Stimulated activated CD8-positive, alpha-beta memory T cell treated with anti-CD3 and anti-CD28 coated beads, Interleukin-7, amount 100 ng/mL, for 1 hour (primary cell): ENCODE data around the gene PRSS50.
"Not testable (repeated sequence)": the region's sequence is repeated elsewhere in the genome, so short reads cannot be mapped to it uniquely, and the experiment has no call there.

Experiments used
- DNase-seq, 2 donors: peaks; one replicate each; pipeline ENCODE4 v3.0.0-alpha.2; 2020; ENCODE audit warnings: low read depth in 2 of 2

Gene PRSS50

DNA sequence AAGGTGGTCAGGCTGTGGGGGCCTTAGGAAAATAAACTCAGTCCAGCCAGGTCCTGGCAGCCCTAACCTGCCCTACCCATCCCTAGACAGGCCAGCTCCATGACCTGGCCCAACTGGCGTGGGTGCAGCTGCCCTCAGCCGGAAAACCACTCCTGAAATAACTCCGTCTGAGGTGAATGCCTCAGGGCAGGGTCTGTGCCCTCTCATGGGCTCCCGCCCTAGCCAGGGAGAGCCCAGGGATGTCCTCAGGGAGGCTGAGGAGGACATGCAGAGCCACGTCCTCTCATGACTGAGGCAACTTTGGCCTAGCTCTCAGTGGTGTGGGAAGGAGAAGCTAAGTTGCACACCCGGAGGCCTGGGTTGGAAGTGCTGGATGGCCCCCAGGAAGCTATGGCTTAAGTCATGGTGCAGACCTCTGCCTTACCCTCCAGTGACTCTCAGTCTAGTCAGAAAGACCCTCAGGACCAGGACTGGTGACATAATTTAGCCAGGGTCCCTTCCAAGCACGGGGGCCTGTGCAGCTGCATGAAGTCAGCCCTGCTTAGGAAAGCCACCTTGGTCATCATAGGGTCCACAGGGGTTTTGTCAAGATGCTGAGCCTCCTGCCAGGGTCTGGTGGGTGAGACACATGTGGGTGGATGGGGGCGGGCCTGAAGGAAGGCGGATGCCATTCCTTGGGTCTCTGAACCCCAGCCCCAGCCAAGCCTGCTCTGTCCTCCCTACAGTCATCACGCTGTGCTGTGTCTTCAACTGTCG, 9.1 kb downstream of the PRSS50 start:
- DNase-seq = no peak

DNA sequence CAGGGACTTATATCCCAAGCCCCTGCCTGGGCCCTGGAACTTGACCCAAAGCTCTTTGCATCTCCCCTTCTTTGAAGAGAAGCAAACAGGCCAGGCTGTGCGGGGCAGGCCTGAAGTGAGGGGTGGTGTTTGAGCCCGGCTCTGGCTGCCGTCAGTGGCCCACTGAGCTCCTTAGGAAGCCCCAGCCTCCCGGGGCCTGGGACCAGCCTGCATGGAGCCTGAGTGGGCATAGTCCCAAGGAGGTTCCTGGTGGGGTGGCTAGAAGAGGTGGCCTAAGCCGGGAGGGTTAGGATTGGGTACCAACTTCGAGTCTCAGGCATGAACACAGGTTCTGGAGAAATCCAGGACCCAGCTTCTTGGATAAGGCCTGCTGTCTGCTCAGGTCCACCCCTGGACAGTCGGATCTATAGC, 10.1 kb downstream of the PRSS50 start:
- DNase-seq = no peak

DNA sequence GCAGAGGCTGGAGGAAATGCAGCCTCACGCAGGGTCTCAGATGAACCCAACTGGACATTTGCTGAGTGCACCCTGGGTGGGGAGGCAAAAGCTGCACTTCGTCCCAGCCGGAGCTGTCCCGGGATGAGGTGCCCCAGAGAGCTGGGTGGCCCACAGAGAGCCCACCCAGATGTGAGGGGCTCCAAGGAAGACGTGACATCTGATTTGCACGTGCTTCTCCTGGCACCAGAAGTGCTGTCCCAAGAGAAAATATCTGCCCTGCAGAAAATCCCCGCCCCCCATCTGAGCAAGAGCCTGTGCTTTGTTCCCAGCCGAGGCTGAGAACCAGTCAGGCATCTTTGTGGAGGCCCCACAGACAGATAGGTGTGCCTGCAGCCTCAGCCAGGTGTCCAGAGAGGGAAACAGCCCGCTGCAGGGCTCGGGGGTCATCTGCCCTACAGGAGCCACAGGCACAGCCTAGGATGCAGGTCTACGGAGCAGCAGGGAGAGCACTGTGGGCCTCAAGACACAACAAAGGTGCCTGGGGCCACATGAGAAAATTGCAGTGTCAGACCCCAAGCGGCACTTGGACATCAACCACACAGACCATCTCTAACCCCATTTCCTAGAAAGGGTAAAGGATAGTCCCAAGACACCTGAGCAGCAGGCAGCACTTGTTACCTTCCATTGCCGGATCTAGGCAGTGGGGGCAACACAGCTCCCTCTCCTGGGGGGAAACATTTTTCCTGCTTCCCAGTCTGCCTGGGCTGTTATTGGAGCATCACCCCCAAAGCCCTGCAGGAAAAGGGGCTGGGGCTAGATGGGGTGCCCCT, 10.7 kb downstream of the PRSS50 start:
- DNase-seq = no peak

DNA sequence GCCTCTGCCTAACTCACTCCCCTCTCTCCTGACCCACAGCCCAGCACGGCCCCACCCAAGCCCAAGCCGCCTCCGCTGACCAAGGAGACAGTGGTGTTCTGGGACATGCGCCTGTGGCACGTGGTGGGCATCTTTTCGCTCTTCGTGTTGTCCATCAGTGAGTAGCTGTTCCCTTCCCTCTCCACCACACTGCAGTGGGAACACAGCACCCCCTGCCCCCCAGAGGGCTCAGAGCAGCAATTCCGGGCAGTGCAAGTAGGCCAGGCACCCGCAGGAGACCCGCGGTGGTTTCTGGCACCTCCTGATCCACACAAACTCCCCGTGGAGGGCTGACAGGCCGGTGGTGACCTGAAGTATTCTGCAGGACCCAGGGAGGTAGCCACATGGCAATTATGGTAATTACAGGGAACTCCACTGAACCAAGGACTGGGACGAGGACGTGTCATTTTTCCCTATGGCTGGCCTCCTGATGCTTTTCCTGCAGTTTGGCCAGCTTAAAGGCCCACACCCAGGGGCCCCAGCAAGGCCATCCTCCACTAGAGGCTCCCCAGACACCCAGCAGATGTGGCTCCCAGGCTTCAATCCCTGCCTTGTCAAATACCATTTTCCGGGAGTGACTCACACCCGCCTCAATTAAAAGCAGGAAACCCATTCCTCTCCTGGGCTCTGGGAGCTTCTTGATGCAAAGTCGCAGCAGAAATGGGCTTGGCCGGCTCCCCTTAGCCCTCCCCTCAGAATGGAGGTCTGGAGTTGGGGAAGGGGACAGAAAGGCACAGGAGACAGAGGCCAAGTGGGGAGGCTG, 11.7 kb downstream of the PRSS50 start:
- DNase-seq = no peak

DNA sequence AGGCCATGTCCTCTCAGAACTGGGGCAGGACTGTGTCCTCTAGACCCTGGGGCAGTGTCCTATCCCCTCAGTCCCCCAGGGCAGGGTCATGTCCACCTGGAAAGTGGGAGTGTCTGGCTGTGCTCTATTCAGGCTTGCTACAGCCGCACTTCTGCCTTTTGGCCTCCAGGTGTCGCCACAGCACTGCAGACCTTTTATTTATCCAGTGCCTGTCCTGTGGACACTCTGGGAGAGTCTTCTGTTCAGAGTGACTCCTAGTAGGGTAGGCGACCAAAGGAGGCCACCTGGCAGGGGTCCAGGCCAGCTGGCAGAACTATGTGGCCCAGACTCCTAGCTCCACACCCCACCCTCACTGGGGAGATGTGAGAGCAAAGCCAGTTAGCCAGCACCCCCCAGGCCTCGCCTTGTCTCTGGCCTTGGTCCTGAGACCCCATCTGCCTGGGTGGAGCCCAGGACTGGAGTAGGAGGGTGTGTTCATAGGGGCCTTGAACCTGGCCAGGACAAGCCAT, 12.6 kb downstream of the PRSS50 start:
- DNase-seq = peak; percentile 28 to 32

DNA sequence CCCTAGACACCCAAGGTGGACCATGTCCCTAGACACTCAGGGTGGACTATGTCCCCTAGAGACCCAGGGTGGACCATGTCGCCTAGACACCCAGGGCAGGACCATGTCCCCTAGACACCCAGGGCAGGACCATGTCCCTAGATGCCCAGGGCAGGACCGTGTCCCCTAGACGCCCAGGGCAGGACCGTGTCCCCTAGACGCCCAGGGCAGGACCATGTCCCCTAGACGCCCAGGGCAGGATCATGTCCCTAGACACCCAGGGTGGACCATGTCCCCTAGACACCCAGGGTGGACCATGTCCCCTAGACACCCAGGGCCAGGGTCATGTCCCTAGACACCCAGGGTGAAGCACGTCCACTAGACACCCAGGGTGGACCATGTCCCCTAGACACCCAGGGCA, 13.3 kb downstream of the PRSS50 start:
- not testable (repeated sequence) for DNase-seq

DNA sequence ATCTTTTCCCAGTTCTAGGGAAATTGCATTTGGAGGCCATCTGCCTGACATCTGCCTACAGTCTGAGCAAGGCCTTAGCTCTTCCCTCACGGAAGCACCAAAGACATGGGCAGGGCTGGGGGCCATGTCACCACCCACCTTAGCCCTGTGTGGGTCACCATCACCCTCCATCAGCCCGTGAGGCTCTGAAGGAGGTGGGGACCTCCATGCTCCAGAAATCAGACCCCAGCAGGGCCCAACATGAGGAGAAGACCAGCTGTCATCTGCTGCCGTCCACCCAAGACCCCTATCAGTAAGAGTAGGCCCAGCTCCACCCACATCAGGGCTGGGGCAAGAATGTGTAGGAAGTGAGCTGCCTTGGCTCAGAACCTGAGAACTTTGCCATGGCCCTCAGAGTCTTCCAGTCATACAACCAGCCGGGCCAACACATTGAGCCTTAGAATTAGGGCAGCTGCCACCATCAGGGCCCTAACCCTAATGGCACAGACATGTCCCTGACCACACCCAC, 14.6 kb downstream of the PRSS50 start:
- DNase-seq = no peak

DNA sequence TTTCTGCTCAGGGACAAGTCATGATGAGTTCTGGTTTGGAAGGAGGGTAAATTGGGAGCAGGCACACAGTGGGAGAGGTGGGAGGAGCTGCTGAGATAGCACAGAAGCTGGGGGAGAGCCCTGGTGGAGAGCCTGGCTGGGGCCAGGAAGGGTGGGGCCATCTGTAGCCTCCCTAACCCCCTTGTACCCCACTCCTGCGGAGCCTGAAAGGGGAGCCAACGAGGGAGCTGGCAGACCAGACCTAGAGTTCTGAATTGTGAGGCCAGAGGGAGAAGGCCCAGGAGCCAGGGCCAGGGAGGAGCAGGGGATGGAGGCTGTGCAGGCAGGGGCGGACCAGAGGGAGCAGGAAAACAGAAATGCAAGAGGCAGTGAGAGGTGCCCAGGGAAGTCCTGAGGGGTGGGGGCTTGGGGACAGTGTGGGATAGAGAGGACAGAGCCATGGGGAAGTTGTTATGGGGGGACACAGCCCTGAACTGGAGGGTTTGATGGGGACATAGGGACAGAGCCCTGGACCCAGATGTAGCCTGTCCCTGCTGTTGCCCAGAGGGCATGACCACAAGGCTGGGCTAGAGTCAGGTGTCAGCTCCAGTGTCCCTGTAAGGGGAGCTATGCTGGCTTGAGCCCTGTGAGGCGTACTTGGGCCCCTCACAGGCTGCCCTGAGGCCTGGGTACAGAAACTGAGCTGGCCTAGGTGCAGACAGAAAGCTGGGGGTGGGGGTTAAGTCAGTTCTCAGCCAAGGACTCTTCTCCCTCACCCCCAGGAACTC, 15.2 kb downstream of the PRSS50 start:
- no peak for DNase-seq

DNA sequence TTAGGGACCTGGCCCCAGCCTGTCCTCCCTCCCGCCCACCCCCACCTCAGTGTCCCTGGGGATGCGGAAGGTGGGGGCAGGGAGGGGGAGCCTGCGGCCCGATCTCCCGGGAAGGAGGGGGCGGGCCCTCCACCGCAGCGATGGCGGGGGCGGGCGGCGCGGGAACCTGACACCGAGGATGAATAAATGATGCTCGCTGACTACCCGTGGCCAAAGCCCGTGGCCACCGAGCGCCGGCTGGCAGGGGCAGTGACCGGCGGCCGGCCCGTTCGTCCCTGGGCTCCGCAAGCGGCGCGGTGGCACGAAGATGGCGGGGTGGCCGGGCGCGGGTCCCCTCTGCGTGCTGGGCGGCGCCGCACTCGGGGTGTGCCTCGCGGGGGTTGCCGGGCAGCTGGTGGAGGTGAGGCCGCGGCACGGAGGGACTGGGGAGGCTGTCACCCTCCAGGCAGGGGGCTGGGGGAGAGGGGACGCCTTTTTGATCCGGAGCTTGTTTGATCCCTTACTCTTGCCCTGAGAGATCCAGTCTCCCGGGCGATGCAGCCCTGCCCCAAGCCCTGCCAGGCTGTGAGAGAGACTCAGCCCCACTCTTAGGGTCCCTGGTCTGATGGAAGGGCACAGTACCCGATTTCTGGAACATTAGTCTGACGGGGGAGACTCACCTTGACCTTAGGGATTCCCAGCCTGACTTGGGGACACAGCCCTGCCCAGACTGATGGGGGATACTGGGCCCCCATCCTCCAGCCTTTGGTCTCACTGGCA, 16.3 kb downstream of the PRSS50 start, which contains the start of gene TMIE:
TSS of gene TMIE (plus strand) at position 212 of the 759 bp plus-strand sequence. CDS start at position 308, 96 bp downstream.
- no peak for DNase-seq

DNA sequence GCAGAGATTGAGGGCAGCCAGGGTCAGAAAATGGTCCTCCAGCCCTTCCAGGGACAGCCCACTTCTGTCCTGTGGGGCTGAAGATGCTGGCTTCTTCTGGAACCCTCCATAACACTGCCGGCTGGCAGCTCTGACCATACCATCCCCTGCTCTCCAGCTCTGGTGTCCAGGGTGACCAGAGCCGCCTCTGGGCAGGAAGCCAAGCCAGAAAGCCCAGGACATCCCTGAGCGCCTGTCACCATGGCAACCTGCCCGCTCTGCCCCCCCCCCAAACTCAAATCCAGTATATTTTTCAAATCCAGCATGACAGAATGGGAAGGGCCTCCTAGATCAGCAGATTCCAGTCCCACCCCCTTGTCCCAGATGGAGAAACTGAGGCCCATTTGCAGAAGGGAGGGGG, 16.9 kb downstream of the PRSS50 start:
- DNase-seq = no peak

DNA sequence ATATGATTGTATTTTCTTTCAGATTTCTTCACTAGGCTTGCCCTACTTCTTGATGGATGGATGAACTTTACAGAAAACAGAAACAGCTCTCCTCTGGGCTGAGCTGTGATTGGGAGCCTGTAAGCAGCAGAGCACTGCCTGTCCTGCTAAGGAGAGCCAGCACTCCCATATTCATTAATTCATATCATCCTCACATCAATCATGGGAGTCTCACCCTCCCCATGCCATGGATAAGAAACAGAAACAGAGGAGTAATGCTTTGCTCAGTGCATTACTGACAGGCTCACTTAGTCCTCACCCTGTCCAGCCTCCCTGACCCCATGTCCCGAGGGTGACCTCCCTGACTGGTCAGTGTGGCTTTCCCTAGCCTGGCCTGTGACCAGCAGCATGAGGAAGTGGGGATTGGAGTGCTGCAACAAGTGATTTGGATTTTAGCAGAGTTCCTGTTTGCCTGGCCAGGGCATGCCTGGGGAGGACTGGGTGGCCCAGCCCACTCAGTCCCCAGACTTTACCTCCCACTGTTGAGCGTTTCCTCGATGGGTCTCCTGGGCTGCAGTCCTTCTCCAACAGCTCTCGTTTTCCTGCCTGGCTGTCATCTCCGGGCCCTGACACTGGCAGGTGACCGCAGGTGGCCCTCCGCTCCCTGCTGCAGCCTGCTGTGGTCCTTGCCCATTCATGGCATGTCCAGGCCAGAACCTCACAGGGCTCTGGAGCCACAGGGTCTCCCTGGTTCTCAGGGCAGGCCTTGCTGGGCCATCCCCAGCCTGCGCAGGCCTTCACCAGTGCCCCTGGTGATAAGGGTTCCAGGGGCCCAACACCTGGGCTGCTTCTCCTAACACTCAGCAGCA, 17.8 kb downstream of the PRSS50 start:
- DNase-seq = no peak

DNA sequence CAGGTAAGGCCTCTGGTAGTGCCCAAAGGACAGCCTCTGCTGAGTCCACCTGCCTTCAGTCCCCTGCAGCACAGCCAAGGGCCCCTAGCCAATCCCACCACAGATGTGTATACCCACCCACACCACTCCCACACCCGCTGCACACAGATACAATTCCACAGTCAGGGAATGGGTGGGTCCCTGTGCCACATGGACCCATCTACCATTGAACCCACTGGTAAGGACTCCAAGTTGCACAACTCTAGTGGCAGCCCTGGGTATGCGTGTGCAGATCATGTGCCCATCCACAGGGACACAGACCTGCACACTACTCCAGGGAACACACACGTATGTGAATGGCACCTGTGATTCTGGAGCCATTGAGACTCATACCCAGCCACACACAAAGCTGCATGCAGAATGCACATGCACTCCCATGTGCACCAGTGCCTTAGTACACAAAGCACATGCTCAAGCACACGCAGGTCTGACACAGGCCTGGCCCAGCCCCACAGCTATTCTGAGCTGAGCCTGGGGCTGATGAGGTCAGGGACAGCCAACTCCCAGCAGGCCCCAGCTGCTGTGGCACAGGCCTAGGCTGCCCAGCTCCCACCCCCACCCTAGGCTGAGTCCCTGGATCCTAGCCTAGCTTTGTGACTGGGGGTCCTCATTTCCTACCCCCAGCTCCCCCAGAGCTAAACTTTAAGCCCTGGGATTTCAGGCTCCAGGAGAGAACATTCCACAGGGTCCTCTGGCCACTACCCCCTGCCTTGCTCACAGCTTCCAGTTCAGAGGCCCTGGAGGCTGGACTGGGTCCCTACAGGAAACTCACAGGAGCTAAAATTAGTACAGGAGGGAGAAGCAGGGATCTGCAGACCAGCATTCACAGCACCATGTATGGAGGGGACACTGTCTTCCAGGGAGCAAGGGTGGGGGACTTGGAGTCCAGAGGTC, 21.4 kb downstream of the PRSS50 start:
- DNase-seq = no peak

DNA sequence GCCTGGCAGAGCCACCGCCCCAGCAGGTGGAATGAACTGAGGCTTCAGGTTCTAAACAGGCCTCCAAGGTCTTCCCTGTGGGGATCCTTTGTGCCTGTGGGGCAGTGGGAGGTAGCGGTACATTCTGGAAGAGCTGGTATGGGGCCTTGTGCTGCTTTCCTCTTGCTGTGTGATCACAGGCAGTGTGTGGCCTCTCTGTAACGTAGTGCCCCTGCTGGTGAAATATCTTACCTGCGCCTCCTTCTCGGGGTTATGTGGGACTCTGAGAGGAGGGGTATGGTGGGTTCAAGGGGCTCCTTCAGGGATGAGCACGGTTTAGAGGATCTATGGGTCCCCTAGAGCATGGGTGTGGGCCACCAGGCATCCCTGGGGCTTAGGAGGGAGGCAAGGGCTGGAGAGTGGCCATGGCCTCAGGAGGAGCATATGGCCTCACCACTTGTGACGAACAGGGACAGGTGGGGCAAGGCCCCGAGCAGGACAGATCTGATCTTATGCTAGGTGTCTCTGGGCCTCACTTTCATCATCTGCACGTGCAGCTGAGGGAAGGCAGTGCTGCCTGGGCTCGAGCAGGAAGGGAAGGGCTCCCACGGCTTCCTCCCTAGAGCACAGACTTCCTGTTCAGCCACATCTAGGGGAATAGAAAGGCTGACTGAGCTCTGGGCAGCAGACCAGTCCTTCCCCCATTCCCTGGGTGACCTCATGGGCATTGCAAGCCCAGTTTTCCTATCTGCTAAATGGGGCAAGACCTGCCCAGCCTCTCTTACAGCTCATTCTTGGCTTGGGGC, 22.3 kb downstream of the PRSS50 start:
- DNase-seq = no peak

DNA sequence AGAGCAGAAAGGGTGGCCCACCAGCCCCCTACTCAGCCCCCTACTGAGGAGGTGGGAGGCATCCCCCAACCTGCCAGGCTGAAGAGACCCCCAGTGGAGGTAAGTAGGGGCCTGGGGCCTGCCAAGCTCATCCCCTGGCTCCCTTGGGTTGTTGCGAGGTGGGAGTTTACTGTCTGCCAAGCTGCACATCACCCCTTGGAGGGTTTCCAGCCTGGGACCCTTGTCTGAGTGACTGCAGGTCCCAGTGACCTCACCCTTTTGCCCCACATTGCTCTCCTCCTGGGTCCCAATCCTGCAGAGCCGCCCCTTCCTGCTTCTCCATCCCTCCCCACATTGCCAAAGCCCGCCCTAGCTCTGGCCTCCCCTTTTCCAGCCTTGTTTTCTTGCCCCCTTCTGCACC, 23.1 kb downstream of the PRSS50 start:
- no peak for DNase-seq

DNA sequence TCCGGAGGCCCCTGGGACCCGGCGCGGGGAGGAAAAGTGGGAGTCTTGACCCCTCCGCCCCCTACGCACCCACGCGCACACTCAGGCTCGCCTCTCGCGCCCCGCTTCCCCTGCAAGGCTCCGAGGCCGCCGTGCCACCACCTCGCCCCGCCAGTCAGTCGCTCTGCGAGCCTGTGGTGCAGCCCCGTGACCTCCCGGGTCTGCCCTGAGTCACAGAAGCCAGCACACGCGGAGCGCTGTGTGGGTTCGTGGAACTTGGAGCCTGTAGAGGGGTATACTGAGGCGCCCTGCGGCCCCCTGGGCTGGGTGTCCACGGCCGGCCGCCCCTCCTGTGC, 23.8 kb downstream of the PRSS50 start:
- no peak for DNase-seq

DNA sequence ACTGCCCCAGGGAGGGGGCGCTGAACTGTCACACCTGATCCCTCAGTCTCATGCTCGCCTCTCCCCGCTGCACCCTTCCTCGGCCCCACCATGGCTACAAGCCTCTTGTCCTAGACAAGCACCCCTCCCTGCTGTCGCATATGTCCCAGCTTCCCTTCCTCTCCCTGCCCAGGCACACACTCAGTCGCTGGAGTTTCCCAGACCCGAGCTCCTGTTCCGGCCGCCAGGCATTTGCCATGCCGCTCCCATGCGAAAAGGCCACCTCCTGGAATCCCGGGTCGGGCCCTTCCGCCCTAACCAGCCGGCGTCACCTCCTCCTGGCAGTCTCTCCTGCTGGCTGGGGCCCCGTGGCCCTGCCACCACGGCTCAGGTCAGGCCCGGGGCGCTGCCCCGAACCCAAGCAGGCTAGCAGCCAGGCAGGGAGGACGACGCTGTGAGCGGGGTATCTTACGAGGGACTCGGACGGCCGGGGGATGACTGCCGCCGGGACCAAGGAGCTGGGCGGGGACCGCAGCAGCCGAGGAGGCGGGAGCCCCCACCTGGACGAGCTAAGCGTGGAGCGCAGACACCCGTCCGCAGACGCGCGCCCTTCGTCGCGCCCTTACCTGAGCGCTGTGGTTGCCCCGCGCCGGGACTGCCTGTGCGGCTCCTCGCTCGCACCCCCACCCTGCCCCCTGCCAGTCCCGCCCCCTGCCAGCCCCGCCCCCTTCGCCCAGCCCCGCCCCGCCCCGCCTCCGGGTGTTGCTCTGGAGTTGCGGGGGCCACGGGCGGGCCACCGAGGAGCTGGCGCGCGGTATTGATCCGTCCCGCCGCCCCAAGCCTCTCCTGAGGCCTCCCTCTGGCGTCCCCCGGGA, 24.4 kb downstream of the PRSS50 start, which contains the start of gene ALS2CL:
TSS of gene ALS2CL (minus strand) at position 642 of the 854 bp plus-strand sequence. CDS start 4,239 bp downstream, outside the sequence.
- peak; percentile 32 to 41 for DNase-seq
